ENCODE measurements around the gene ZYX. TPM values are rescaled to one million over a fixed set of nuclear protein-coding genes. Genes with fewer than 3 reads are reported as not detected.

ZYX gene
- total RNA-seq, 1 donor from 2014 or later = 290 TPM

GRCh38 chr7:143354376-143354775 lies 26.8 kb upstream of the ZYX start:
- H3K27me3 Mint-ChIP-seq (ENCODE audit: low read depth) = peaks cover 26% of the 10 kb centered on the region
- H3K4me1 Mint-ChIP-seq = no peaks in the 10 kb centered on the region
- no peak for TF ChIP-seq CTCF (IDR thresholded peaks at IDR 0.05; ENCODE audit: unreplicated experiment)
- H3K36me3 Mint-ChIP-seq = no peaks in the 10 kb centered on the region
- no peak overlapping the region for H3K4me3 Mint-ChIP-seq
- no peaks in the 10 kb centered on the region for H3K9me3 Mint-ChIP-seq
- no peak overlapping the region for H3K27ac Mint-ChIP-seq
- DNase-seq (ENCODE audit: low spot score in 2 of 2, unreplicated experiment in 2 of 2) = no peak

GRCh38 chr7:143354965-143355364 lies 26.2 kb upstream of the ZYX start:
- no peaks in the 10 kb centered on the region for H3K36me3 Mint-ChIP-seq
- peaks cover 28% of the 10 kb centered on the region for H3K27me3 Mint-ChIP-seq (ENCODE audit: low read depth)
- H3K4me3 Mint-ChIP-seq = no peak overlapping the region
- TF ChIP-seq CTCF (IDR thresholded peaks at IDR 0.05; ENCODE audit: unreplicated experiment) = no peak
- H3K9me3 Mint-ChIP-seq = no peaks in the 10 kb centered on the region
- no peaks in the 10 kb centered on the region for H3K4me1 Mint-ChIP-seq
- H3K27ac Mint-ChIP-seq = no peak overlapping the region
- DNase-seq (ENCODE audit: low spot score in 2 of 2, unreplicated experiment in 2 of 2) = no peak

- no peaks in the 10 kb centered on the region for H3K36me3 Mint-ChIP-seq
- H3K27ac Mint-ChIP-seq = no peak overlapping the region
- no peaks in the 10 kb centered on the region for H3K9me3 Mint-ChIP-seq
- TF ChIP-seq CTCF (IDR thresholded peaks at IDR 0.05; ENCODE audit: unreplicated experiment) = no peak
- peaks cover 36% of the 10 kb centered on the region for H3K27me3 Mint-ChIP-seq (ENCODE audit: low read depth)
- H3K4me3 Mint-ChIP-seq = no peak overlapping the region
- peaks cover 2% of the 10 kb centered on the region for H3K4me1 Mint-ChIP-seq
- no peak for DNase-seq (ENCODE audit: low spot score in 2 of 2, unreplicated experiment in 2 of 2)
These were observed 25.4 kb upstream of the ZYX start for GRCh38 chr7:143355450-143356385.

GRCh38 chr7:143356414-143357050 lies 24.6 kb upstream of the ZYX start:
- no peak for TF ChIP-seq CTCF (IDR thresholded peaks at IDR 0.05; ENCODE audit: unreplicated experiment)
- Mint-ChIP-seq H3K36me3 (no peaks in the 10 kb centered on the region), H3K27me3 (ENCODE audit: low read depth) (peaks cover 41% of the 10 kb centered on the region), H3K9me3 (no peaks in the 10 kb centered on the region), H3K4me3 (no peak overlapping the region), H3K27ac (no peak overlapping the region), H3K4me1 (peaks cover 5% of the 10 kb centered on the region)
- DNase-seq (ENCODE audit: low spot score in 2 of 2, unreplicated experiment in 2 of 2) = no peak

- Mint-ChIP-seq H3K36me3 (no peaks in the 10 kb centered on the region), H3K9me3 (no peaks in the 10 kb centered on the region), H3K4me1 (peaks cover 7% of the 10 kb centered on the region), H3K27me3 (ENCODE audit: low read depth) (peaks cover 55% of the 10 kb centered on the region), H3K27ac (no peak overlapping the region), H3K4me3 (no peak overlapping the region)
- TF ChIP-seq CTCF (IDR thresholded peaks at IDR 0.05; ENCODE audit: unreplicated experiment) = no peak
- no peak for DNase-seq (ENCODE audit: low spot score in 2 of 2, unreplicated experiment in 2 of 2)
These were observed 22.5 kb upstream of the ZYX start for GRCh38 chr7:143358626-143359025.

Data from mesothelial cell of epicardium (in vitro differentiated cells).